ENCODE measurements around the gene SELENOS. TPM values are rescaled to one million over a fixed set of nuclear protein-coding genes. Genes with fewer than 3 reads are reported as not detected.

SELENOS gene
- polyA plus RNA-seq, 1 donor from 2014 or later, result 136 TPM

GRCh38 chr15:101308604-101309435 lies 31.5 kb upstream of the SELENOS start:
- H3K79me2 ChIP-seq (replicated peaks; ENCODE audit: insufficient read depth, low read length), result no peaks in the 10 kb centered on the region
- no peaks in the 10 kb centered on the region for H3K9me3 ChIP-seq (ENCODE audit: low read length)
- no peaks in the 10 kb centered on the region for H4K20me1 ChIP-seq (ENCODE audit: insufficient read depth)
- H3K27me3 ChIP-seq (ENCODE audit: insufficient read depth, low read depth, low read length), result no peaks in the 10 kb centered on the region
- no peaks in the 10 kb centered on the region for H3K9me2 ChIP-seq (ENCODE audit: insufficient read depth, low read length)
- H3K4me2 ChIP-seq (ENCODE audit: low read length), result no peak overlapping the region
- no peaks in the 10 kb centered on the region for H3F3A ChIP-seq (ENCODE audit: insufficient read depth, low read length, poor library complexity, severe bottlenecking)
- H2AFZ ChIP-seq (ENCODE audit: low read depth, low read length), result no peak overlapping the region
- no peak overlapping the region for H3K9ac ChIP-seq (ENCODE audit: low read length)
- no peak overlapping the region for H3K27ac ChIP-seq (ENCODE audit: low read length)
- TF ChIP-seq TAF1 (IDR thresholded peaks at IDR 0.05; ENCODE audit: low read depth), result no peak
- TF ChIP-seq, protein P1, sequence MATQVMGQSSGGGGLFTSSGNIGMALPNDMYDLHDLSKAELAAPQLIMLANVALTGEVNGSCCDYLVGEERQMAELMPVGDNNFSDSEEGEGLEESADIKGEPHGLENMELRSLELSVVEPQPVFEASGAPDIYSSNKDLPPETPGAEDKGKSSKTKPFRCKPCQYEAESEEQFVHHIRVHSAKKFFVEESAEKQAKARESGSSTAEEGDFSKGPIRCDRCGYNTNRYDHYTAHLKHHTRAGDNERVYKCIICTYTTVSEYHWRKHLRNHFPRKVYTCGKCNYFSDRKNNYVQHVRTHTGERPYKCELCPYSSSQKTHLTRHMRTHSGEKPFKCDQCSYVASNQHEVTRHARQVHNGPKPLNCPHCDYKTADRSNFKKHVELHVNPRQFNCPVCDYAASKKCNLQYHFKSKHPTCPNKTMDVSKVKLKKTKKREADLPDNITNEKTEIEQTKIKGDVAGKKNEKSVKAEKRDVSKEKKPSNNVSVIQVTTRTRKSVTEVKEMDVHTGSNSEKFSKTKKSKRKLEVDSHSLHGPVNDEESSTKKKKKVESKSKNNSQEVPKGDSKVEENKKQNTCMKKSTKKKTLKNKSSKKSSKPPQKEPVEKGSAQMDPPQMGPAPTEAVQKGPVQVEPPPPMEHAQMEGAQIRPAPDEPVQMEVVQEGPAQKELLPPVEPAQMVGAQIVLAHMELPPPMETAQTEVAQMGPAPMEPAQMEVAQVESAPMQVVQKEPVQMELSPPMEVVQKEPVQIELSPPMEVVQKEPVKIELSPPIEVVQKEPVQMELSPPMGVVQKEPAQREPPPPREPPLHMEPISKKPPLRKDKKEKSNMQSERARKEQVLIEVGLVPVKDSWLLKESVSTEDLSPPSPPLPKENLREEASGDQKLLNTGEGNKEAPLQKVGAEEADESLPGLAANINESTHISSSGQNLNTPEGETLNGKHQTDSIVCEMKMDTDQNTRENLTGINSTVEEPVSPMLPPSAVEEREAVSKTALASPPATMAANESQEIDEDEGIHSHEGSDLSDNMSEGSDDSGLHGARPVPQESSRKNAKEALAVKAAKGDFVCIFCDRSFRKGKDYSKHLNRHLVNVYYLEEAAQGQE (IDR thresholded peaks at IDR 0.05; ENCODE audit: borderline replicate concordance), result no peak
- TF ChIP-seq CTCF (IDR thresholded peaks at IDR 0.05; ENCODE audit: poor library complexity, severe bottlenecking), result no peak
- TF ChIP-seq SMC3 (conservative IDR thresholded peaks at IDR 0.05; ENCODE audit: poor library complexity), result no peak
- TF ChIP-seq EP300 (conservative IDR thresholded peaks at IDR 0.05; ENCODE audit: poor library complexity, severe bottlenecking), result no peak
- TF ChIP-seq MXI1 (conservative IDR thresholded peaks at IDR 0.05; ENCODE audit: poor library complexity, severe bottlenecking), result no peak
- no peak for TF ChIP-seq RAD21 (conservative IDR thresholded peaks at IDR 0.05)
- no peak for TF ChIP-seq POLR2AphosphoS5 (IDR thresholded peaks at IDR 0.05)
- no peak for TF ChIP-seq EZH2 (IDR thresholded peaks at IDR 0.05; ENCODE audit: borderline replicate concordance, insufficient read depth, low read length, poor library complexity, severe bottlenecking)
- H3K36me3 ChIP-seq (ENCODE audit: insufficient read depth, low read length), result no peaks in the 10 kb centered on the region
- H3K4me3 ChIP-seq (ENCODE audit: low read length), result no peak overlapping the region

DNA sequence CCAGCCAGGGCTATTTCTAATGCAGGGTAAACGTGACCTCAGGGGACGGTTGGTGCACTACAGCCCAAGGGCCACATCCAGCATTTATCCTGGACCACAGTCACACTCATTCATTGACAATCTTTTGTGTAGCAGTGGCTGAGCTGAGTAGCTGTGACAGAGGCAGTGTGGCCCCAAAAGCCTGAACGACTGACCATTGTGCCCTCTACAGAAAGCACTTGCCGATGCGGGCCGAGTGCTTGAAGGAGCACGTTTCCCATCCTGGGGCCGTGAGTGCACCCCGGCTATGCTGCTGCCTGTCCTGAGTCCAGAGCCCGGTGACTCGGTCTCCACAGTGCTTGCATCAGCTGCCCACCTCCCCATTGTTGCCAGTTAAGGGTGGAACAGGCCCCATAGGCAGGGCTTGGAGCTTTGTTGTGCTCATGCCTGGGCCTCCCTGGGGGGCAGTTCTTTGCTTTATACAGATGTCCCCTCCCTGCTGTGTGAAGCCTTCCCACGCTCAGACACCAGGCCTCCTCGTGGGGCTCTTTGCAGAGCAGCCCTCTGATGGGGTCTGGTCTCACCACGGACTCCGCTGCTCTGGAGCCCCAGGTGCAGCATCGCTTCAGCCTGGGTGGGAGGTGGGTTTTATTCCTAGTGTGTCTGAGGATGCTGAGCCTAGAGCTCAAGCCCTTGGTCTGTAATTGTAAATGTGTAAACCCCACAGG lies 30.8 kb upstream of the SELENOS start:
- Histone ChIP-seq H3K36me3 (ENCODE audit: insufficient read depth, low read length) (no peaks in the 10 kb centered on the region), H3K9me3 (ENCODE audit: low read length) (no peaks in the 10 kb centered on the region), H2AFZ (ENCODE audit: low read depth, low read length) (no peak overlapping the region), H3K79me2 (replicated peaks; ENCODE audit: insufficient read depth, low read length) (no peaks in the 10 kb centered on the region), H4K20me1 (ENCODE audit: insufficient read depth) (no peaks in the 10 kb centered on the region), H3K9me2 (ENCODE audit: insufficient read depth, low read length) (no peaks in the 10 kb centered on the region), H3K4me3 (ENCODE audit: low read length) (no peak overlapping the region), H3F3A (ENCODE audit: insufficient read depth, low read length, poor library complexity, severe bottlenecking) (no peaks in the 10 kb centered on the region), H3K27me3 (ENCODE audit: insufficient read depth, low read depth, low read length) (no peaks in the 10 kb centered on the region), H3K9ac (ENCODE audit: low read length) (no peak overlapping the region), H3K27ac (ENCODE audit: low read length) (no peak overlapping the region), H3K4me2 (ENCODE audit: low read length) (no peak overlapping the region)
- TF ChIP-seq TAF1 (IDR thresholded peaks at IDR 0.05; ENCODE audit: low read depth) (no peak), SMC3 (conservative IDR thresholded peaks at IDR 0.05; ENCODE audit: poor library complexity) (no peak), RAD21 (conservative IDR thresholded peaks at IDR 0.05) (no peak), POLR2AphosphoS5 (IDR thresholded peaks at IDR 0.05) (no peak), MXI1 (conservative IDR thresholded peaks at IDR 0.05; ENCODE audit: poor library complexity, severe bottlenecking) (no peak), EP300 (conservative IDR thresholded peaks at IDR 0.05; ENCODE audit: poor library complexity, severe bottlenecking) (no peak), CTCF (IDR thresholded peaks at IDR 0.05; ENCODE audit: poor library complexity, severe bottlenecking) (no peak)
- TF ChIP-seq, protein P1 (IDR thresholded peaks at IDR 0.05; ENCODE audit: borderline replicate concordance), result no peak
